OCI-LY3 (cell line): Measurements from ENCODE around the gene CTNNA3.

Source experiments
- CTCF ChIP-seq: fragments of 200-600, 300-600 bp; sonication (generic); IDR thresholded peaks from 2 replicates; pipeline ENCODE4 v1.5.1; 2014; ENCODE audit warnings: antibody characterized with exemption, low read length, low read depth
- EZH2phosphoT487 ChIP-seq: fragments of 200-600 bp; shearing (Covaris generic); IDR thresholded peaks from 2 replicates; pipeline ENCODE4 v1.6.1; 2018; ENCODE audit warnings: antibody characterized with exemption, mixed run types, low read depth

GRCh38 chr10:66455304-66455703 is 1240.7 kb downstream of the CTNNA3 start:
- no peak for TF ChIP-seq CTCF
- no peak for TF ChIP-seq EZH2phosphoT487
